GM18868 (cell line): Measurements from ENCODE around the gene SPG11.
"Not testable (repeated sequence)": the region's sequence is repeated elsewhere in the genome, so short reads cannot be mapped to it uniquely, and the experiment has no call there.

Experiments
- ATAC-seq: cut with Tn5 transposase; IDR thresholded peaks from one replicate; pipeline ENCODE4 v1.9.1; 2021; ENCODE audit warnings: mild to moderate bottlenecking, moderate library complexity; ENCODE audit not compliant: unreplicated experiment

Gene SPG11

DNA sequence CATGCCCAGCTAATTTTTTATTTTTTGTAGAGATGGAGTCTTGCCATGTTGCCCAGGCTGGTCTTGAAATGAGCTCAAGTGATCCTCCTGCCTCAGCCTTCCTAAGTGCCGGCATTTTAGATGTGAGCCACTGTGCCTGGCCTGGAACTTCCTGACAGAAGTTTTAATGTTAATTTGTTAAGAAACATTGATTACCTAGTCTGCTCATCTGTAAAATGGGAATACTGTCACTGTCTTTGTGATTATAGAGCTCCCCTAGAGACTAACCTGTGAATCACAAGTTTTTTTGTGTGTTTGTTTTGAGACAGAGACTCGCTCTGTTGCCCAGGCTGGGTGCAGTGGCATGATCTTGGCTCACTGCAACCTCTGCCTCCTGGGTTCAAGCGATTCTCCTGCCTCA, 130.8 kb downstream of the SPG11 start:
- ATAC-seq: no peak

- not testable (repeated sequence) for ATAC-seq
These were observed 131.2 kb downstream of the SPG11 start for GRCh38 chr15:44532275-44532674.

- no peak for ATAC-seq
These were observed 132.8 kb downstream of the SPG11 start for GRCh38 chr15:44530653-44531052.

DNA sequence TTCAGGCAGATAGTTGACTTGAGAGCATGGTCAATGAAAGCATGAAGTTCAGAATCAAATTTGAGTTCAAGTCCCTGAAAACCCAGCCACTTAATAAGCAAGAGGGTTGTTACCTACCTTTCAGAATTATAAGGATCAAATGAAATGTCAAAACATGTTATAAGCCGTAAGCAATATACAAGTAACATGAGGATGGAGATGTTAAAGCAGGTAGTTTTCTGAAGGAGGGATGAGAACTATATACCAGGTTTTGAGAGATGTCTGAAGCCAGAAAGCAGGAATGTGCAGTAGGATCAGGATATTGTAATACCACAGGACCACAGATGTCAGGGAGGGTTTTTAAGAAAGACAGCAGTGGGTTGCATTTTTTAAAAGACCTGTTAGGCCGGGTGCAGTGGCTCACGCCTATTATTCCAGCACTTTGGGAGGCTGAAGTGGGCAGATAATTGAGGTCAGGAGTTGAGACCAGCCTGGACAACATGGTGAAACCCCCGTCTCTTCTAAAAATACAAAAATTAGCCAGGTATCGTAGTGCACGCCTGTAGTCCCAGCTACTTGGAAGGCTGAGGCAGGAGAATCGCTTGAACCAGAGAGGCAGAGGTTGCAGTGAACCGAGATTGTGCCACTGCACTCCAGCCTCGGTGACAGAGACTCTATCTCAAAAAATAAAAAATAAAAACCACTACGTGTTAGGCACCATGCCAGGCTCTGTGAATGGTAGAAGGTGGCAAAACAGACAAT, 133.4 kb downstream of the SPG11 start:
- no peak for ATAC-seq

GRCh38 chr15:44527241-44527640, 136.2 kb downstream of the SPG11 start:
- no peak for ATAC-seq

GRCh38 chr15:44525018-44525417, 138.4 kb downstream of the SPG11 start:
- no peak for ATAC-seq

DNA sequence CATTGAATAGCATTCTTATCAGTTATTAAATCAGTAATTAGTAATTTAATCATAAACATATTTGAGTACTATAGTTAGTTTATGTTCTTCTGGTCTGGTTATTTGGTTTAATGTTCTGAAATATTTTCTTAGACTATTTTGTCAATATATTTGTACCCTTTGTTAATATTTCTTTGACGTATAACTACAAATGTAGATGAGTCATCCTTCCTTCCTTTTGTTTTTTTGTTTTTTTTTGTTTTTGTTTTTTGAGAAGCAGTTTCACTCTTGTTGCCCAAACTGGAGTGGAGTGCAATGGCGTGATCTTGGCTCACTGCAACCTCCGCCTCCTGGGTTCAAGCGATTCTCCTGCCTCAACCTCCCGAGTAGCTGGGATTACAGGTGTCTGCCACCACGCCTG, 143.9 kb downstream of the SPG11 start:
- no peak for ATAC-seq

GRCh38 chr15:44516436-44516835, 147.0 kb downstream of the SPG11 start:
- ATAC-seq: no peak
